ENCODE measurements around the gene PDE6C.

The PDE6C gene

GRCh38 chr10:93579985-93580711 is 32.2 kb upstream of the PDE6C start:
- DNase-seq (ENCODE audit: low read depth), result no peak
- TF ChIP-seq CTCF (conservative IDR thresholded peaks at IDR 0.05; ENCODE audit: control insufficient read depth, insufficient read depth, low read depth, low read length), result no peak
- H3K4me3 ChIP-seq (ENCODE audit: control insufficient read depth, low read depth, low read length), result no peak overlapping the region

- TF ChIP-seq CTCF (conservative IDR thresholded peaks at IDR 0.05; ENCODE audit: control insufficient read depth, insufficient read depth, low read depth, low read length), result no peak
- no peak overlapping the region for H3K4me3 ChIP-seq (ENCODE audit: control insufficient read depth, low read depth, low read length)
- peak; percentile 31 for DNase-seq (ENCODE audit: low read depth)
Measured at GRCh38 chr10:93580828-93581227, 31.5 kb upstream of the PDE6C start.

- no peak for TF ChIP-seq CTCF (conservative IDR thresholded peaks at IDR 0.05; ENCODE audit: control insufficient read depth, insufficient read depth, low read depth, low read length)
- DNase-seq (ENCODE audit: low read depth), result no peak
- no peak overlapping the region for H3K4me3 ChIP-seq (ENCODE audit: control insufficient read depth, low read depth, low read length)
Measured at GRCh38 chr10:93584445-93584844, 27.9 kb upstream of the PDE6C start.

GRCh38 chr10:93589648-93590562 is 22.4 kb upstream of the PDE6C start:
- no peak for TF ChIP-seq CTCF (conservative IDR thresholded peaks at IDR 0.05; ENCODE audit: control insufficient read depth, insufficient read depth, low read depth, low read length)
- no peak for DNase-seq (ENCODE audit: low read depth)
- no peak overlapping the region for H3K4me3 ChIP-seq (ENCODE audit: control insufficient read depth, low read depth, low read length)

- H3K4me3 ChIP-seq (ENCODE audit: control insufficient read depth, low read depth, low read length), result no peak overlapping the region
- DNase-seq (ENCODE audit: low read depth), result no peak
- no peak for TF ChIP-seq CTCF (conservative IDR thresholded peaks at IDR 0.05; ENCODE audit: control insufficient read depth, insufficient read depth, low read depth, low read length)
Measured at GRCh38 chr10:93590638-93591037, 21.7 kb upstream of the PDE6C start.

GRCh38 chr10:93591065-93591808 is 21.1 kb upstream of the PDE6C start:
- no peak for TF ChIP-seq CTCF (conservative IDR thresholded peaks at IDR 0.05; ENCODE audit: control insufficient read depth, insufficient read depth, low read depth, low read length)
- no peak for DNase-seq (ENCODE audit: low read depth)
- H3K4me3 ChIP-seq (ENCODE audit: control insufficient read depth, low read depth, low read length), result no peak overlapping the region
